Erythroblast (primary cell): ENCODE measurements around the gene MBOAT7.

Experiments used
- GATA1 ChIP-seq: IDR thresholded peaks from 2 replicates; pipeline ENCODE4 v1.6.1; 2011; ENCODE audit warnings: low read depth, mild to moderate bottlenecking, control low read depth, low read length, moderate library complexity
- POLR2A ChIP-seq: IDR thresholded peaks from 2 replicates; pipeline ENCODE4 v1.6.1; 2011; ENCODE audit warnings: mild to moderate bottlenecking, low read length

GRCh38 chr19:54206831-54207177 lies 17.4 kb upstream of the MBOAT7 start:
- TF ChIP-seq POLR2A, result no peak
- no peak for TF ChIP-seq GATA1
